DMS114 treated with DMSO at 0.1 percent for 48 hours (cell line): Measurements from ENCODE around the gene CYB5B.

Source experiments
- DNase-seq: peaks from one replicate; lab custom pipeline; 2025; ENCODE audit not compliant: unreplicated experiment; lab: John Stamatoyannopoulos, UW

Gene CYB5B

GRCh38 chr16:69514356-69514755 lies 89.9 kb downstream of the CYB5B start:
- no peak for DNase-seq
